AG04450 (cell line): Measurements from ENCODE around the gene PLEKHF1. TPM values are rescaled to one million over a fixed set of nuclear protein-coding genes. Genes with fewer than 3 reads are reported as not detected.

ENCODE experiments used
- CTCF ChIA-PET: fragments of 300-600, 350-600 bp; formaldehyde crosslinking; extraction: SDS; loops from one replicate; lab custom pipeline; 2022; ENCODE audit warnings: antibody characterized with exemption, inconsistent platforms; lab: Charles Lee
- POLR2A ChIA-PET: fragments of 350-600 bp; formaldehyde crosslinking; extraction: SDS; loops from one replicate; lab custom pipeline; 2021; ENCODE audit warnings: antibody characterized with exemption, inconsistent platforms; lab: Yijun Ruan, JAX
- DNase-seq: peaks from one replicate; pipeline ENCODE4 v3.0.0-alpha.2; 2011; ENCODE audit warnings: low read depth, low spot score
- H3K27ac ChIP-seq: one replicate; pipeline ENCODE4 v1.5.1; 2012; ENCODE audit warnings: low read depth, low read length, control low read depth
- H3K27me3 ChIP-seq: one replicate; pipeline ENCODE4 v1.6.0; 2012; ENCODE audit warnings: low read length; ENCODE audit not compliant: control insufficient read depth, insufficient read depth
- H3K4me3 ChIP-seq: 2 replicates; pipeline ENCODE4 v1.5.1; 2011; ENCODE audit warnings: mild to moderate bottlenecking, low read depth, low read length, control low read depth
- H3K9me3 ChIP-seq: 2 replicates; pipeline ENCODE4 v1.5.1; 2012; ENCODE audit warnings: low read length; ENCODE audit not compliant: control insufficient read depth, insufficient read depth
- polyA plus RNA-seq: library from polyadenylated mRNA; depleted of rRNA; stranded (reverse); fragments of >200 nt; gene quantifications from 2 replicates; pipeline ENCODE4 v1.2.3, GENCODE V29; 2011
- TF ChIP-seq, protein P1 (sequence below): IDR thresholded peaks from 2 replicates; pipeline ENCODE4 v1.5.1; 2011; ENCODE audit warnings: low read depth, low read length, control low read depth, inconsistent platforms

The PLEKHF1 gene
- polyA plus RNA-seq, 1 experiment = 5.4 TPM

DNA sequence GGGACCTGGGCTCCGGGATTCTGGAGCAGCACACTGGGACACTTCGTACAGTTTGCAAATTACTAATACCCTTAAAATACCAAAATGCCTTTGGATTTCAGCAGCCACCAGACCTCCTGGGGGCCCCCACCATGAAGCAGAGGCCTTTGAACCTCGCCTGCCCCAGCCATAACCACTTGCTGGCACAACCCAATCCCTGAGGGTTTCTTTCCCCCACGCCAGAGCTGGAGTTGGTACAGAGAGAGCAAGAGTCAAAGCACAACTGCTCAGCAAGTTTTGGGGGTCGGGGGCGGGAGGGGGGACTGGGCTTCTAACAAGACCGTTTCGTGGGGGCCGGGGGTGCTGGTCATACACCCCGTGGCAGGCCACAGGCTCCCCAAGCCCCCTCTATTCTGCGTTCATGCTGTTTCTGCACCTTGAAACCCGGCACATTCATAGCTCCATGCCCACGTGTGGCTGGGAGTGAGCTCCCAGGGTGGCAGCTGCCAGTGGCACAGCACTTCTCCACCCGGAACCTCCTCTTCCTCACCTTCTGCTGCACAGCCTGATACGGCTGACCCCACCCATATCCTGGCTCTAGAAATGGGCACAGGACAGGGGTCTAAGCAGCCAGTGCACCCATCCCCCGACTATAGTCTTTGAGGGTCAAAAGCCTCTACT is 17.1 kb downstream of the PLEKHF1 start:
- Histone ChIP-seq H3K9me3 (peaks cover 3% of the 10 kb centered on the region; the same call in 1 of the 2 replicates), H3K27me3 (no peaks in the 10 kb centered on the region), H3K27ac (no peak overlapping the region), H3K4me3 (no peak overlapping the region)
- ChIA-PET CTCF (no interaction called here), POLR2A (interaction anchor here (0.9 to 1.1 kb wide), 2 partner anchors 16 to 76 kb away, joined by 3 to 4 read pairs; partner anchors contain the start of gene POP4)
- no peak for DNase-seq
- TF ChIP-seq, protein P1, sequence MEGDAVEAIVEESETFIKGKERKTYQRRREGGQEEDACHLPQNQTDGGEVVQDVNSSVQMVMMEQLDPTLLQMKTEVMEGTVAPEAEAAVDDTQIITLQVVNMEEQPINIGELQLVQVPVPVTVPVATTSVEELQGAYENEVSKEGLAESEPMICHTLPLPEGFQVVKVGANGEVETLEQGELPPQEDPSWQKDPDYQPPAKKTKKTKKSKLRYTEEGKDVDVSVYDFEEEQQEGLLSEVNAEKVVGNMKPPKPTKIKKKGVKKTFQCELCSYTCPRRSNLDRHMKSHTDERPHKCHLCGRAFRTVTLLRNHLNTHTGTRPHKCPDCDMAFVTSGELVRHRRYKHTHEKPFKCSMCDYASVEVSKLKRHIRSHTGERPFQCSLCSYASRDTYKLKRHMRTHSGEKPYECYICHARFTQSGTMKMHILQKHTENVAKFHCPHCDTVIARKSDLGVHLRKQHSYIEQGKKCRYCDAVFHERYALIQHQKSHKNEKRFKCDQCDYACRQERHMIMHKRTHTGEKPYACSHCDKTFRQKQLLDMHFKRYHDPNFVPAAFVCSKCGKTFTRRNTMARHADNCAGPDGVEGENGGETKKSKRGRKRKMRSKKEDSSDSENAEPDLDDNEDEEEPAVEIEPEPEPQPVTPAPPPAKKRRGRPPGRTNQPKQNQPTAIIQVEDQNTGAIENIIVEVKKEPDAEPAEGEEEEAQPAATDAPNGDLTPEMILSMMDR = no peak

DNA sequence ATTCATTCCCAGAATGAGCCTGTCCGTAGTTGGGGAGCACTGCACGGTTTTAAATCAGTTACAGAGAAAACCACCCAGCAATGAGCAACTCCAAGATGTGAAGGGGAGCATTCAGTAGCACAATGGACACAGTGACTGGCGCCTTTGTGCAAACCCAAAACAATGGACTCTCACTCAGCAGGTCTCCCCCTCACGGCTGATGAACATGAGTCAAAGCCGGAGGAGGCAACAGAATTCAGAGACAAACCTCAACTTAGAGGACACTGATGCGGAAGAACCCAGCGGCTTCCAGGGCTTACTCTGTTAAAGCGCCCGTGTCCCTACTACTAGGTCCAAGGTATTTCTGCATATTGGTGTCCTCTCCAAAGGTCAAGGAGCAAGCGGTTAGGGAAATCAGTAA is 17.7 kb downstream of the PLEKHF1 start:
- Histone ChIP-seq H3K4me3 (no peak overlapping the region), H3K27me3 (no peaks in the 10 kb centered on the region), H3K9me3 (peaks cover 7% of the 10 kb centered on the region), H3K27ac (no peak overlapping the region)
- ChIA-PET POLR2A (no interaction called here), CTCF (interaction anchor here (3.7 kb wide), 1 partner anchor 12 kb away, joined by 20 read pairs; no protein-coding TSS in a partner anchor)
- DNase-seq = no peak
- TF ChIP-seq, protein P1 = no peak

DNA sequence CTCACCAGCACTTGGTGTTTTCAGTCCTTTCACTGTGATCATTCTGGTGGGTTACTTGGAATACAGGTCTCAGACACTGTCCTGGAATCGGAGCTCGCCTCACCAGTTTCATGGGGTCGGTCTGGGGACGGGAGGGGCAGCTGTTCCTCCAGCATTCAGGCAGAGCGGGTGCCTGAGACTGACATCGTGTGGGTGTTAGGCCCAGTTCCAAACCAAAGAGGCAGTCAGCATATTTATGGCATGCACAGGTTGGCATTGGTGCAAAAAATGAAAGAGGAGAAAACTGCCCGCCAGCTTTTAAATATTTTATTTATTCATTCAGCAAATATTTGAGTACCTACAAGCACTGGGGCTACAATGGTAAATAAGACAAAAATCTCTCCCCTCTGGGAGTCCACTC is 20.1 kb downstream of the PLEKHF1 start:
- no peak for DNase-seq
- Histone ChIP-seq H3K27ac (no peak overlapping the region), H3K9me3 (peaks cover 12% of the 10 kb centered on the region), H3K27me3 (no peaks in the 10 kb centered on the region), H3K4me3 (no peak overlapping the region)
- POLR2A ChIA-PET = no interaction called here
- TF ChIP-seq, protein P1 = no peak
- CTCF ChIA-PET = interaction anchor here (0.7 to 3.7 kb wide), 5 partner anchors 9 to 78 kb away, joined by 4 to 20 read pairs (median 6); no protein-coding TSS in a partner anchor

DNA sequence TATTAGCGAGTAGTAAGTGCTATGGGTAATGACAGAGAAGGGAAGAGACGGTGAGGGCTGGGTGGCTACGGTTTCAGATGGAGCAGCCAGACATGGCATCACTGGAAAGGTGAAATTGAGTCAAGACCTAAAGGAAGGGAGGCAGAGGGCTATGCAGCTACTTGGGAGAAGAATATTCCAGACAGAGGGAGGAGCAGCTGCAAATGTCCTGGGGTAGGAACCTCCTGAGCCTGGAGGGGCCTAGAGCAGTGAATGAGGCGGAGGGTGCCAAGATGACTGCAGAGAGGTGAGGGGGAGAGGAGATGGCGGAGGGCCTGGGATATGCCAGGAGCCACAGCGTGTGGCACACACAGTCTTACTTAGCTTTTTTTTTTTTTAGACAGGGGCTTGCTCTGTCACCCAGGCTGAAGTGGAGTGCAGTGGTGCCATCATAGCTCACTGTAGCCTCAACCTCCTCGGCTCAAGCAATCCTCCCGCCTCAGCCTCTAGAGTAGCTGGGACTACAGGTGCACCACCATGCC is 21.1 kb downstream of the PLEKHF1 start:
- DNase-seq = no peak
- TF ChIP-seq, protein P1 = no peak
- Histone ChIP-seq H3K27ac (no peak overlapping the region), H3K27me3 (no peaks in the 10 kb centered on the region), H3K4me3 (no peak overlapping the region), H3K9me3 (peaks cover 20% of the 10 kb centered on the region)
- ChIA-PET POLR2A (no interaction called here), CTCF (interaction anchor here (1.1 to 3.7 kb wide), 3 partner anchors 8 to 76 kb away, joined by 4 to 20 read pairs (median 13); no protein-coding TSS in a partner anchor)
